ENCODE measurements around the gene CTCF. TPM values are rescaled to one million over a fixed set of nuclear protein-coding genes. Genes with fewer than 3 reads are reported as not detected.
A peak's percentile ranks its signal among the peaks of the same experiment; 100 is the strongest.

The CTCF gene
- total and polyA plus RNA-seq, 2 experiments from 2014 or later: 35.5 to 46.0 TPM

DNA sequence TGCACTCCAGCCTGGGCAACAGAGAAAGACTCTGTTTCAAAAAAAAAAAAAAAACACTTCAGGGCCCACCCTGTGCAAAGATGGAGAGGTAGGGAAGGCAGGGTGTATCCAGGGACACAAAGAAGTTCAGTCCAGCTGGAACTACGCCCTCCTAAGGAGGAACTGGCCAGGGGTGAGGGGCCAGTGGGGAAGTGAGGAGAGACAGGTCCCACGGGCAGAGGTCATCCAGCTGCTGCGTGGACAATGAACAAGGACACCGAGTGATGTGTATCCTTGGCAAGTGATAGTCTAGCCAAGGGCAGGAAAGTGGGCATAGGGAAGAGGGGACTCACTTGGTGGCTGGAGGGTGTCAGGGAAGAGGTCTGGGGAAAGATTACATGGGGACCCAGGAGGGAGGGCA is 43.1 kb upstream of the CTCF start:
- WGBS (ENCODE audit: low lambda C conversion rate, missing lambda C conversion rate): 88% methylated on average over 4 of the region's 4 CpGs
- H3K36me3 ChIP-seq (replicated peaks; ENCODE audit: insufficient read depth, low read depth): no peaks in the 10 kb centered on the region
- no peaks in the 10 kb centered on the region for H3K27me3 ChIP-seq
- no peaks in the 10 kb centered on the region for H4K20me1 ChIP-seq (ENCODE audit: insufficient read depth, poor library complexity, severe bottlenecking)
- no peak overlapping the region for H3K4me2 ChIP-seq
- DNase-seq (ENCODE audit: low spot score): no peak
- no peaks in the 10 kb centered on the region for H3K9me3 ChIP-seq (ENCODE audit: low read depth)
- no peak overlapping the region for H3K4me3 ChIP-seq
- no peak overlapping the region for H2AFZ ChIP-seq
- H3K4me1 ChIP-seq (ENCODE audit: insufficient read depth): peaks cover 4% of the 10 kb centered on the region
- no peak overlapping the region for H3K27ac ChIP-seq
- H3K79me2 ChIP-seq: no peaks in the 10 kb centered on the region
- TF ChIP-seq CTCF (IDR thresholded peaks at IDR 0.05; ENCODE audit: poor library complexity) (no peak), EZH2 (IDR thresholded peaks at IDR 0.05; ENCODE audit: borderline replicate concordance) (no peak), EZH2phosphoT487 (IDR thresholded peaks at IDR 0.05; ENCODE audit: low read depth, severe bottlenecking, unreplicated experiment) (no peak)
- H3K9me2 ChIP-seq (replicated peaks; ENCODE audit: insufficient read depth): no peaks in the 10 kb centered on the region

DNA sequence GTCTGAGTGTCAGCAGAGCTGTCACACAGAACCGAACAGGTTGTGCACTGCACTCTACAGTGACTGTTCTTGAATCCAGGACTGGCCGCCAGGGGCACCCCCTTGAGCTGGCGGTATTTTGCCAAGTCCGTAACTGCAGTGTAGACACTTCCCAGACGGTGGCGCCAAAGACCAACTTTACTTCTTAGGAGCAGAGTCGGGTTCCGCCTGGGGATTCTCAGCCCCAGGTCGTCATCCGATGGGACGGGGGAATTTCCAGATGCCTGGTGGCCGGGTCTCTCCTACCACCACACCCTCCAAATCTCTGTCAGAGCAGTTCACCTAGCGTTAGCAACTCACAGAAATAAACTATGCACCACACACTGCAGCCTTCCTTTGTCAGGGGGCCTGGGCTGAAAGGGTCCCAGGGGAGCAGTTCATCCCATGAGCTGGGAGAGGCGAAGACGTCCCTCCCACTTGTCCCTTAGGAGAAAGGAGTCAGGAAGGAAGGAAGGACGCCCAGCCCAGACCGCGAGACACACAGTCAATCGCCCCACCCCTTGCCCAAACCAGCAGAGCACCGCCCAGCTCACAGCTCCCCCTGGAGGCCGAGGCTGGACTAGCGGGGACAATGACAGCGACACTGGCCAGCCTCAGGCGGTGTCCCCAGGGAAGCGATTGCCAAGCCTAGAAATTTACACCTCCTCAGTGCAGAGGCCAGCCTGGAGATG is 41.1 kb upstream of the CTCF start:
- H2AFZ ChIP-seq: peak overlapping the region; percentile 95
- 1% methylated on average over 24 of the region's 25 CpGs for WGBS (ENCODE audit: low lambda C conversion rate, missing lambda C conversion rate)
- peak overlapping the region; percentile 26 for H3K4me3 ChIP-seq
- H3K79me2 ChIP-seq: no peaks in the 10 kb centered on the region
- no peaks in the 10 kb centered on the region for H3K9me3 ChIP-seq (ENCODE audit: low read depth)
- H4K20me1 ChIP-seq (ENCODE audit: insufficient read depth, poor library complexity, severe bottlenecking): no peaks in the 10 kb centered on the region
- H3K27ac ChIP-seq: peak overlapping the region; percentile 96
- peaks cover 4% of the 10 kb centered on the region for H3K4me1 ChIP-seq (ENCODE audit: insufficient read depth)
- peak; percentile 97 for DNase-seq (ENCODE audit: low spot score)
- TF ChIP-seq EZH2phosphoT487 (IDR thresholded peaks at IDR 0.05; ENCODE audit: low read depth, severe bottlenecking, unreplicated experiment) (no peak), CTCF (IDR thresholded peaks at IDR 0.05; ENCODE audit: poor library complexity) (peak; percentile 85), EZH2 (IDR thresholded peaks at IDR 0.05; ENCODE audit: borderline replicate concordance) (no peak)
- H3K36me3 ChIP-seq (replicated peaks; ENCODE audit: insufficient read depth, low read depth): no peaks in the 10 kb centered on the region
- peak overlapping the region; percentile 93 for H3K4me2 ChIP-seq
- no peaks in the 10 kb centered on the region for H3K9me2 ChIP-seq (replicated peaks; ENCODE audit: insufficient read depth)
- no peaks in the 10 kb centered on the region for H3K27me3 ChIP-seq

DNA sequence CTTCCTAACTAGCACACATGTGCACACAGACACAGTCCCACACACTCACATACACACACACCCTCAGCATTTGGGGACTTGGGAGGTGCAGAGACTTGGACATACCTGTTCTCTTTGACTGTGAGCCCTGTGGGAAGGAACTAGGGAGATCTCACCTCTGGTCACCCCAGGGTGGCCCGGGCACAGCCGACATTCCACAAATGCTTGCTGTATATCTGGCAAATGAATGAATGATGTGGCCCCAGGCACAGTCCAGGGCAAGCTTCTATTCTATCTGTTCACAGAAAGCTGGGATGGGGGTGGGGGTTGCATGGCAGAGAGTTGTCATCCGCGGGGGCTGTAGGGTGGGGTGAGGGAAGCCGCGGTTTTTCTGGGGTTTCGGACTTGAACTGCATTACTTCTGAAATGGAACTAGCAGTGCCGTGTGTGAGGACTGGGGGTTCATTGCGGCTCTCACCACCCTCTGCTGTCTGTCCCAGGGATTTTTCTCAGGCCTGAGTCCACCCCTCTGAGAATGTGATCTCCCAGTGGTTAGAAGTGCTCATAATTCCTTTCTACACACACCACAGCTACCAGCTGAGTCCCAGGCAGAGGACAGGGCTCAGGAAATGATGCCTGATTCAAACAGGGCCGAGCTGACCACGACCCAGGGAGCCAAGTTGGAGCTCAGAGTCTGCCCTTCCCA is 37.0 kb upstream of the CTCF start:
- TF ChIP-seq CTCF (IDR thresholded peaks at IDR 0.05; ENCODE audit: poor library complexity) (no peak), EZH2 (IDR thresholded peaks at IDR 0.05; ENCODE audit: borderline replicate concordance) (no peak), EZH2phosphoT487 (IDR thresholded peaks at IDR 0.05; ENCODE audit: low read depth, severe bottlenecking, unreplicated experiment) (no peak)
- 63% methylated on average over 11 of the region's 11 CpGs for WGBS (ENCODE audit: low lambda C conversion rate, missing lambda C conversion rate)
- no peak overlapping the region for H2AFZ ChIP-seq
- H3K4me3 ChIP-seq: no peak overlapping the region
- DNase-seq (ENCODE audit: low spot score): no peak
- peaks cover 19% of the 10 kb centered on the region for H3K4me1 ChIP-seq (ENCODE audit: insufficient read depth)
- H3K27me3 ChIP-seq: no peaks in the 10 kb centered on the region
- peaks cover under 1% of the 10 kb centered on the region for H4K20me1 ChIP-seq (ENCODE audit: insufficient read depth, poor library complexity, severe bottlenecking)
- no peak overlapping the region for H3K27ac ChIP-seq
- no peaks in the 10 kb centered on the region for H3K9me2 ChIP-seq (replicated peaks; ENCODE audit: insufficient read depth)
- H3K79me2 ChIP-seq: peaks cover 7% of the 10 kb centered on the region
- H3K9me3 ChIP-seq (ENCODE audit: low read depth): no peaks in the 10 kb centered on the region
- H3K4me2 ChIP-seq: no peak overlapping the region
- H3K36me3 ChIP-seq (replicated peaks; ENCODE audit: insufficient read depth, low read depth): no peaks in the 10 kb centered on the region
